H9 (cell line): Measurements from ENCODE around the gene TFDP1. TPM values are rescaled to one million over a fixed set of nuclear protein-coding genes. Genes with fewer than 3 reads are reported as not detected.

Source experiments
- DNase-seq: peaks from one replicate; pipeline ENCODE4 v3.0.0-alpha.2; 2017
- H2AFZ ChIP-seq: one replicate; pipeline ENCODE4 v1.6.1; 2013; ENCODE audit warnings: mild to moderate bottlenecking, low read length, control low read depth, moderate library complexity
- H2AK5ac ChIP-seq: 2 replicates; pipeline ENCODE4 v1.6.1; 2013; ENCODE audit warnings: low read length, control low read depth, mixed read lengths; ENCODE audit not compliant: insufficient read length
- H2BK120ac ChIP-seq: one replicate; pipeline ENCODE4 v1.6.1; 2013; ENCODE audit warnings: low read depth, mild to moderate bottlenecking, low read length, control low read depth, inconsistent platforms; ENCODE audit not compliant: poor library complexity, severe bottlenecking
- H2BK12ac ChIP-seq: 2 replicates; pipeline ENCODE4 v1.6.1; 2013; ENCODE audit warnings: low read length, control low read depth, mixed read lengths, low read depth; ENCODE audit not compliant: insufficient read length
- H2BK15ac ChIP-seq: 2 replicates; pipeline ENCODE4 v1.6.1; 2013; ENCODE audit warnings: low read depth, low read length, control low read depth
- H2BK20ac ChIP-seq: one replicate; pipeline ENCODE4 v1.6.1; 2013; ENCODE audit warnings: low read depth, mild to moderate bottlenecking, low read length, control low read depth, inconsistent platforms; ENCODE audit not compliant: poor library complexity, severe bottlenecking
- H2BK5ac ChIP-seq: 2 replicates; pipeline ENCODE4 v1.6.1; 2013; ENCODE audit warnings: low read length, control low read depth, mixed read lengths; ENCODE audit not compliant: insufficient read length
- H3K14ac ChIP-seq: 2 replicates; pipeline ENCODE4 v1.6.1; 2013; ENCODE audit warnings: low read length, control low read depth; ENCODE audit not compliant: insufficient read depth
- H3K18ac ChIP-seq: 2 replicates; pipeline ENCODE4 v1.6.1; 2013; ENCODE audit warnings: low read depth, mild to moderate bottlenecking, mixed read lengths, low read length, control low read depth; ENCODE audit not compliant: insufficient read length
- H3K23ac ChIP-seq: 2 replicates; pipeline ENCODE4 v1.6.1; 2013; ENCODE audit warnings: low read length, control low read depth, mixed read lengths, low read depth; ENCODE audit not compliant: insufficient read length
- H3K23me2 ChIP-seq: 2 replicates; pipeline ENCODE4 v1.6.1; 2013; ENCODE audit warnings: low read depth, mild to moderate bottlenecking, mixed read lengths, low read length, control low read depth; ENCODE audit not compliant: insufficient read length, poor library complexity, severe bottlenecking
- H3K27ac ChIP-seq: 2 replicates; pipeline ENCODE4 v1.5.1; 2013; ENCODE audit warnings: low read length, control low read depth, mixed read lengths, low read depth; ENCODE audit not compliant: insufficient read length
- H3K27me3 ChIP-seq: 2 replicates; pipeline ENCODE4 v1.6.1; 2013; ENCODE audit warnings: low read length, control low read depth, inconsistent platforms; ENCODE audit not compliant: insufficient read depth
- H3K4ac ChIP-seq: 2 replicates; pipeline ENCODE4 v1.6.1; 2013; ENCODE audit warnings: low read depth, mild to moderate bottlenecking, control low read depth, inconsistent platforms, low read length, moderate library complexity
- H3K4me1 ChIP-seq: 2 replicates; pipeline ENCODE4 v1.6.1; 2013; ENCODE audit warnings: low read length, control low read depth, inconsistent platforms; ENCODE audit not compliant: insufficient read depth
- H3K4me2 ChIP-seq: 2 replicates; pipeline ENCODE4 v1.6.1; 2013; ENCODE audit warnings: low read length, control low read depth, mixed read lengths; ENCODE audit not compliant: insufficient read length, insufficient read depth
- H3K56ac ChIP-seq: 2 replicates; pipeline ENCODE4 v1.6.1; 2013; ENCODE audit warnings: low read depth, mild to moderate bottlenecking, mixed read lengths, low read length, control low read depth; ENCODE audit not compliant: insufficient read length
- H3K79me1 ChIP-seq: 2 replicates; pipeline ENCODE4 v1.6.1; 2013; ENCODE audit warnings: low read depth, mild to moderate bottlenecking, moderate library complexity, low read length, control low read depth, inconsistent platforms; ENCODE audit not compliant: insufficient read depth, poor library complexity, severe bottlenecking
- H3K79me2 ChIP-seq: 2 replicates; pipeline ENCODE4 v1.6.1; 2013; ENCODE audit warnings: low read length, control low read depth, inconsistent platforms; ENCODE audit not compliant: insufficient read depth
- H3K9ac ChIP-seq: 2 replicates; pipeline ENCODE4 v1.6.1; 2013; ENCODE audit warnings: low read length, control low read depth, mixed read lengths; ENCODE audit not compliant: insufficient read length; ENCODE audit errors: extremely low read depth
- H3K9me3 ChIP-seq: one replicate; pipeline ENCODE4 v1.6.1; 2013; ENCODE audit warnings: low read depth, low read length, inconsistent platforms; ENCODE audit not compliant: control insufficient read depth
- H3T11ph ChIP-seq: one replicate; pipeline ENCODE4 v1.6.1; 2013; ENCODE audit warnings: mild to moderate bottlenecking, low read length, control low read depth, inconsistent platforms
- H4K20me1 ChIP-seq: one replicate; pipeline ENCODE4 v1.6.1; 2013; ENCODE audit not compliant: control insufficient read depth, insufficient read length, insufficient read depth
- H4K5ac ChIP-seq: 2 replicates; pipeline ENCODE4 v1.6.1; 2013; ENCODE audit warnings: low read depth, mild to moderate bottlenecking, mixed read lengths, low read length, control low read depth; ENCODE audit not compliant: insufficient read length
- H4K8ac ChIP-seq: replicated peaks from 2 replicates; pipeline ENCODE4 v1.6.1; 2013; ENCODE audit warnings: low read length, control low read depth, mixed read lengths, low read depth; ENCODE audit not compliant: insufficient read length
- H4K91ac ChIP-seq: 2 replicates; pipeline ENCODE4 v1.6.1; 2013; ENCODE audit warnings: low read depth, mild to moderate bottlenecking, moderate library complexity, mixed read lengths, low read length, control low read depth; ENCODE audit not compliant: insufficient read length
- H3K27ac Mint-ChIP-seq, 3 experiments: 2 replicates in 2 of 3; 3 replicates in 1 of 3; pipeline ENCODE4 v1.8.0; 2020 to 2021; ENCODE audit warnings: mixed read lengths in 3 of 3, mild to moderate bottlenecking in 1 of 3, moderate library complexity in 1 of 3
- H3K27me3 Mint-ChIP-seq: 2 replicates; pipeline ENCODE4 v1.8.0; 2021; ENCODE audit warnings: low read depth, mild to moderate bottlenecking, moderate library complexity, mixed read lengths
- H3K36me3 Mint-ChIP-seq, 3 experiments: 2 replicates in 2 of 3; 3 replicates in 1 of 3; pipeline ENCODE4 v1.8.0; 2020 to 2021; ENCODE audit warnings: low read depth in 3 of 3, mixed read lengths in 3 of 3; ENCODE audit not compliant: insufficient read depth in 1 of 3
- H3K4me1 Mint-ChIP-seq, 2 experiments: 2 replicates each; pipeline ENCODE4 v1.8.0; 2020; ENCODE audit warnings: mixed read lengths in 2 of 2
- H3K4me3 Mint-ChIP-seq, 2 experiments: 2 replicates in 1 of 2; 3 replicates in 1 of 2; pipeline ENCODE4 v1.8.0; 2020 to 2021; ENCODE audit warnings: mild to moderate bottlenecking in 2 of 2, mixed read lengths in 2 of 2, moderate library complexity in 1 of 2
- H3K9me3 Mint-ChIP-seq, 2 experiments: 2 replicates in 1 of 2; 3 replicates in 1 of 2; pipeline ENCODE4 v1.8.0; 2020; ENCODE audit warnings: mild to moderate bottlenecking in 2 of 2, mixed read lengths in 2 of 2, moderate library complexity in 1 of 2
- WGBS: extraction: QIAGEN DNeasy Blood & Tissue Kit; methylation state at CpG from one replicate; pipeline ENCODE4 v1.1.7; 2013; ENCODE audit warnings: missing lambda C conversion rate, low lambda C conversion rate, mixed read lengths; ENCODE audit not compliant: insufficient read length; ENCODE audit errors: extremely low coverage; 5-methylcytosine and 5-hydroxymethylcytosine counted together
- total RNA-seq: library from RNA; stranded (reverse); gene quantifications from 2 replicates; pipeline ENCODE4 v1.2.1, GENCODE V29; 2021
- TF ChIP-seq, protein P1 (sequence below): fragments of 200-600 bp; sonication (generic); conservative IDR thresholded peaks from 3 replicates; pipeline ENCODE4 v1.8.0; 2021; ENCODE audit warnings: antibody characterized with exemption, mild to moderate bottlenecking

The TFDP1 gene
- total RNA-seq, 1 experiment from 2014 or later = 111 TPM

DNA sequence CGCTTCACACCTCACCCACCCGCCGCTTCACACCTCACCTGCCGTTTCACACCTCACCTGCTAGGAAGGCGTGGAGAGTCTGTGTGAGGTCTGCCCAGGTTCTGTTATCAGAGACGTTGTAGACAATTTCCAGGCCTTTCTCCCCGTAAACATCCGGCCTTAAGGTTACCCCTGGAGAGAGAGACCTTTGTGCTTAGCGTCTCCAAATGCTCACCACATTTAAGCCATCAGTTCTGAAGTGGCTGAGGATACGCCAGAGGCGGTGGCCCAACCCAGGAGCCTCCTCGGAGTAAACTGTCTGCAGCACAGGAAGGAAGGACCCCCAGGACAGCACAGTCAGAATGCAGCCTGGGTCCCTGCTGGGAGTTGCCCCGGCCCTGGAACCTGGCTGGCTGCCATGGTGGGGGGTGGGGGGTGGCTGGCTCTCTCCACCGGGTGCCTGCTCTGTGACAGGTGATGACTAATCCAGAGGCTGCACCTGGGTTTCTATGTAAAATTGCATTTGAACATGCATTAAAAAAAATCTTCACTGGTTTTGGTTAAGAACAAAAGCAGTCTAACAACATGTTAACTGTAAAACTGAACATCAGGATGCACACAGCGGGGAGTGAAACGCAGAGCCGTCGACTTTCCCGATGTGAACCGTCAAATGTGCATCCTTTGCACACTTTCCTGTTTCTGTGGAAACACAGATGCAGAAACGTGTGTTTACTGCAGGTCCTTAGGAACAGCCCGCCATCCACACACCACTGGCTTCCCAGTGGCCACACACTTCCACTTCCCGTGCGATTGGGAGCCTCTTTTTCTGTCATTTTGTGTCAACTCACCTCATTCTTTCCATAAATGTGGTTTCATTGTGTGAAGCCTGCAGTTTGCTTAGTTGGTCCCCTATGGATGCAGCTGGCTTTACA, 69.0 kb downstream of the TFDP1 start:
- no peak overlapping the region for H2BK12ac ChIP-seq
- no peak overlapping the region for H3K56ac ChIP-seq
- H3K4me1 ChIP-seq = no peaks in the 10 kb centered on the region
- no peak overlapping the region for H2AK5ac ChIP-seq
- peaks cover 0 to 6% (median 5%) of the 10 kb centered on the region in 3 experiments; a peak in 3 of 7 replicates for H3K36me3 Mint-ChIP-seq
- H3K27ac ChIP-seq = no peak overlapping the region
- no peak overlapping the region for H4K5ac ChIP-seq
- no peak overlapping the region for H2BK120ac ChIP-seq
- H2BK20ac ChIP-seq = no peak overlapping the region
- no peak overlapping the region; a peak in 1 of 5 replicates for H3K4me3 Mint-ChIP-seq
- no peak overlapping the region for H4K8ac ChIP-seq
- H2BK5ac ChIP-seq = no peak overlapping the region
- H3K79me1 ChIP-seq = no peaks in the 10 kb centered on the region
- no peaks in the 10 kb centered on the region for H3K23me2 ChIP-seq
- H3K79me2 ChIP-seq = no peaks in the 10 kb centered on the region
- no peaks in the 10 kb centered on the region for H3K9me3 ChIP-seq
- H4K91ac ChIP-seq = no peak overlapping the region
- no peak overlapping the region for H3T11ph ChIP-seq
- H3K14ac ChIP-seq = no peak overlapping the region
- H3K9ac ChIP-seq = no peak overlapping the region
- H3K9me3 Mint-ChIP-seq = no peaks in the 10 kb centered on the region; a peak in 1 of 5 replicates
- no peaks in the 10 kb centered on the region for H3K27me3 ChIP-seq
- no peaks in the 10 kb centered on the region for H4K20me1 ChIP-seq
- peak overlapping the region in 2 of 3 experiments; percentile 75 to 97; a peak in 1 of 7 replicates for H3K27ac Mint-ChIP-seq
- WGBS = no CpG with 5 or more reads among the region's 24 CpGs
- TF ChIP-seq, protein P1, sequence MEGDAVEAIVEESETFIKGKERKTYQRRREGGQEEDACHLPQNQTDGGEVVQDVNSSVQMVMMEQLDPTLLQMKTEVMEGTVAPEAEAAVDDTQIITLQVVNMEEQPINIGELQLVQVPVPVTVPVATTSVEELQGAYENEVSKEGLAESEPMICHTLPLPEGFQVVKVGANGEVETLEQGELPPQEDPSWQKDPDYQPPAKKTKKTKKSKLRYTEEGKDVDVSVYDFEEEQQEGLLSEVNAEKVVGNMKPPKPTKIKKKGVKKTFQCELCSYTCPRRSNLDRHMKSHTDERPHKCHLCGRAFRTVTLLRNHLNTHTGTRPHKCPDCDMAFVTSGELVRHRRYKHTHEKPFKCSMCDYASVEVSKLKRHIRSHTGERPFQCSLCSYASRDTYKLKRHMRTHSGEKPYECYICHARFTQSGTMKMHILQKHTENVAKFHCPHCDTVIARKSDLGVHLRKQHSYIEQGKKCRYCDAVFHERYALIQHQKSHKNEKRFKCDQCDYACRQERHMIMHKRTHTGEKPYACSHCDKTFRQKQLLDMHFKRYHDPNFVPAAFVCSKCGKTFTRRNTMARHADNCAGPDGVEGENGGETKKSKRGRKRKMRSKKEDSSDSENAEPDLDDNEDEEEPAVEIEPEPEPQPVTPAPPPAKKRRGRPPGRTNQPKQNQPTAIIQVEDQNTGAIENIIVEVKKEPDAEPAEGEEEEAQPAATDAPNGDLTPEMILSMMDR = no peak
- H3K18ac ChIP-seq = no peak overlapping the region
- DNase-seq = no peak
- peaks cover 7% of the 10 kb centered on the region in 2 experiments for H3K4me1 Mint-ChIP-seq
- H2AFZ ChIP-seq = no peak overlapping the region
- no peak overlapping the region for H3K4me2 ChIP-seq
- no peaks in the 10 kb centered on the region; the same call in 1 of the 2 replicates for H3K27me3 Mint-ChIP-seq
- no peak overlapping the region for H3K4ac ChIP-seq
- H3K23ac ChIP-seq = no peak overlapping the region
- H2BK15ac ChIP-seq = no peak overlapping the region
